Neural progenitor cell (in vitro differentiated cells): ENCODE data around the gene PRSS16. TPM values are rescaled to one million over a fixed set of nuclear protein-coding genes. Genes with fewer than 3 reads are reported as not detected.

Source experiments
- DNase-seq: peaks from one replicate; pipeline ENCODE4 v3.0.0-alpha.2; 2016; ENCODE audit warnings: low spot score
- H2AFZ ChIP-seq: fragments of 200-600 bp; sonication (generic); replicated peaks from 2 replicates; pipeline ENCODE4 v1.6.1; 2016; ENCODE audit warnings: antibody characterized with exemption
- H3F3A ChIP-seq: fragments of 200-600 bp; sonication (generic); 2 replicates; pipeline ENCODE4 v1.6.1; 2016; ENCODE audit warnings: antibody characterized with exemption, low read depth
- H3K27ac ChIP-seq: fragments of 200-600 bp; sonication (generic); 2 replicates; pipeline ENCODE4 v1.5.1; 2016; ENCODE audit warnings: mild to moderate bottlenecking
- H3K27me3 ChIP-seq: fragments of 200-600 bp; sonication (generic); 2 replicates; pipeline ENCODE4 v1.6.1; 2016; ENCODE audit warnings: mild to moderate bottlenecking, moderate library complexity
- H3K36me3 ChIP-seq: fragments of 200-600 bp; sonication (generic); 2 replicates; pipeline ENCODE4 v1.5.1; 2016
- H3K4me1 ChIP-seq: fragments of 200-600 bp; sonication (generic); 2 replicates; pipeline ENCODE4 v1.6.1; 2016; ENCODE audit warnings: mixed run types
- H3K4me2 ChIP-seq: fragments of 200-600 bp; sonication (generic); 2 replicates; pipeline ENCODE4 v1.6.1; 2016
- H3K4me3 ChIP-seq: fragments of 200-600 bp; sonication (generic); 2 replicates; pipeline ENCODE4 v1.5.1; 2016
- H3K79me2 ChIP-seq: fragments of 200-600 bp; sonication (generic); 2 replicates; pipeline ENCODE4 v1.6.1; 2016; ENCODE audit warnings: low read depth
- H3K9ac ChIP-seq: fragments of 200-600 bp; sonication (generic); 2 replicates; pipeline ENCODE4 v1.6.1; 2016
- H3K9me3 ChIP-seq: fragments of 200-600 bp; sonication (generic); 2 replicates; pipeline ENCODE4 v1.5.1; 2016; ENCODE audit warnings: low read depth
- H4K20me1 ChIP-seq: fragments of 200-600 bp; sonication (generic); 2 replicates; pipeline ENCODE4 v1.6.1; 2016; ENCODE audit warnings: low read depth
- H3K27ac Mint-ChIP-seq: 3 replicates; pipeline ENCODE4 v1.8.0; 2021; ENCODE audit warnings: mixed read lengths
- H3K27me3 Mint-ChIP-seq: 2 replicates; pipeline ENCODE4 v1.8.0; 2022; ENCODE audit warnings: low read depth, mild to moderate bottlenecking, inconsistent platforms, moderate library complexity, mixed read lengths; ENCODE audit not compliant: insufficient read depth
- H3K36me3 Mint-ChIP-seq: 3 replicates; pipeline ENCODE4 v1.8.0; 2021; ENCODE audit warnings: mixed read lengths
- H3K4me1 Mint-ChIP-seq: 3 replicates; pipeline ENCODE4 v1.8.0; 2021; ENCODE audit warnings: mixed read lengths
- H3K4me3 Mint-ChIP-seq: 3 replicates; pipeline ENCODE4 v1.8.0; 2021; ENCODE audit warnings: mild to moderate bottlenecking, moderate library complexity, mixed read lengths
- H3K9me3 Mint-ChIP-seq: 3 replicates; pipeline ENCODE4 v1.8.0; 2020; ENCODE audit warnings: mixed read lengths
- EZH2 ChIP-seq: fragments of 200-600 bp; sonication (generic); IDR thresholded peaks from 2 replicates; pipeline ENCODE4 v1.6.1; 2017; ENCODE audit warnings: antibody characterized with exemption, mild to moderate bottlenecking, moderate library complexity
- EZH2phosphoT487 ChIP-seq: fragments of 200-600 bp; sonication (generic); IDR thresholded peaks from 2 replicates; pipeline ENCODE4 v1.6.1; 2017; ENCODE audit warnings: antibody characterized with exemption
- total RNA-seq: library from RNA; depleted of rRNA; stranded (reverse); fragments of >200 nt; gene quantifications from 2 replicates; pipeline ENCODE4 v1.2.3, GENCODE V29; 2015; ENCODE audit warnings: low replicate concordance
- TF ChIP-seq, protein P1 (sequence below): fragments of 200-600 bp; sonication (generic); IDR thresholded peaks from 2 replicates; pipeline ENCODE4 v1.5.1; 2017; ENCODE audit warnings: antibody characterized with exemption, mild to moderate bottlenecking

The PRSS16 gene
- total RNA-seq, 1 donor from 2014 or later = 4.3 TPM

DNA sequence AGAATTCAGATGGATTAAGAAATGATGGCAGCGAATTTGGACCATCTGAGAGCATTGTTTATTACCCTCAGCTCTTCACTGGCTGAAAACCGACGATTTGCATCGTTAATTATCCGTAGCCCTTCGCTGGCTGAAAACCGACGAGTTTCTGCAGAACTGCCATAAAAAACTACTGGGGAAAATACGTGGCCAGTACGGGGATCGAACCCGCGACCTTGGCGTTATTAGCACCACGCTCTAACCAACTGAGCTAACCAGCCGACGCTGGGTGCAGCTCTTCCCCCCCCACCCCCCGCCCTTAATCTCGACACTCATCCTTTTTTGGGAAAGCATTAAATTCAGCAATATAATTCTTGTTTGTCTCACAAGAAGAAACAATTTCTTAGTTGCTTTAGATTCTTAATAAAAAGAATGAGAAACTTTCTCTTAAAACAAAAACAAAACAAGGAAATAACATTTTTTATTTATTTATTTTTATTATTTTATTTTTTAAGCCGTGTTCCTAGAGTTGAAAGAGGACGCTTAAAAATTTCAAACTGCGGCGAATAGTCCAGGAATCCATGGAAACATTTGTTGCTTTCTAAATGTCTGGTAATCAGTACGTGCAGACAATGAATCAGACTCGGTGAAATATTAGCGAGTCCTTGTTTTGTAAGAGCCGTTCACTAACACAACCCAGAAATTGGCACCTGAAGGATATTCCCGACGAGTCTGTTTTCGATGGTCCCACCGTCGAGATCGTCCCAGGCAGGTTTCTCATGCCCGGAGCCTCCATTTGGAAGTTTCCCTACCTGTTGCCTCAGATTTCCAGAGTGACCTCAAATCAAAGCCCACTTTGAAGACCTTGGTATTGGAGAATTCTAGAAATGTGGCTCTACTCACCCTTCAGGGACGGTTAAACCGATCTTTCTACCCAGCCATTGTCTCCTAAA, 27.8 kb downstream of the PRSS16 start:
- peak; percentile 55 for DNase-seq

DNA sequence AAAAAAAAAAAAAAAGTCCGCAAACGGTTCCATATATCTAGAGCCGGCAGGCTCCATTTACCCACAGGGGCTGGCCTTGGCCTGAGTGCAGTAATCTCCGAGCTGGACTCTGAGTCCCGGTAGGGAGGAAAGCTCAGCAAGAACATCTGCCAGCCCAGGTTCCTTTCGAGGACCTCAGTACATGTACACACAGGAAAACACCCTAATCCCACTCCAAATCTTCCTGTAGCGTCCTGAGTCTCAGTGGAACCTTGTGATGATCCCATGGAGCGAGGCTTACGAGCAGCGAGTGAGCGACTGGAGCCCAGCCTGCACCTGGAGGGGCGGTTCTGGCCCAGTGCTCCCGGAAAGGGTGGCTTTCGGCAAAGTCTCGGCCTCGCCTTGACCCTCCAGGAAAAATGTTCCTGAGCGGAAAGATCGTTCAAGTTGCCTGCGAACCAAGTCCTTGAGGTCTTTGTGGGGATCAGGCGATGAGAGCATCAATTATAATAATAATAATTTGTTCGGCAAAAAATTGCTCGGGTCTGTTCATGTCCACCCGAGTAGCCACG, 32.1 kb downstream of the PRSS16 start:
- Mint-ChIP-seq H3K4me1 (peaks cover 10% of the 10 kb centered on the region), H3K4me3 (peak overlapping the region; percentile 96), H3K27ac (peak overlapping the region; percentile 88), H3K27me3 (peaks cover 30% of the 10 kb centered on the region), H3K36me3 (no peaks in the 10 kb centered on the region), H3K9me3 (peaks cover 18% of the 10 kb centered on the region)
- H4K20me1 ChIP-seq = no peaks in the 10 kb centered on the region
- no peak overlapping the region for H3K27ac ChIP-seq
- H3K79me2 ChIP-seq = no peaks in the 10 kb centered on the region
- H3K4me3 ChIP-seq = peak overlapping the region; percentile 77
- H3K4me2 ChIP-seq = peak overlapping the region; percentile 79
- peak; percentile 39 for DNase-seq
- peaks cover 10% of the 10 kb centered on the region for H3F3A ChIP-seq
- H3K9ac ChIP-seq = no peak overlapping the region
- H3K27me3 ChIP-seq = peaks cover 90% of the 10 kb centered on the region
- H3K9me3 ChIP-seq = no peaks in the 10 kb centered on the region
- H2AFZ ChIP-seq = peak overlapping the region; percentile 82
- TF ChIP-seq EZH2phosphoT487 (no peak), EZH2 (no peak)
- TF ChIP-seq, protein P1, sequence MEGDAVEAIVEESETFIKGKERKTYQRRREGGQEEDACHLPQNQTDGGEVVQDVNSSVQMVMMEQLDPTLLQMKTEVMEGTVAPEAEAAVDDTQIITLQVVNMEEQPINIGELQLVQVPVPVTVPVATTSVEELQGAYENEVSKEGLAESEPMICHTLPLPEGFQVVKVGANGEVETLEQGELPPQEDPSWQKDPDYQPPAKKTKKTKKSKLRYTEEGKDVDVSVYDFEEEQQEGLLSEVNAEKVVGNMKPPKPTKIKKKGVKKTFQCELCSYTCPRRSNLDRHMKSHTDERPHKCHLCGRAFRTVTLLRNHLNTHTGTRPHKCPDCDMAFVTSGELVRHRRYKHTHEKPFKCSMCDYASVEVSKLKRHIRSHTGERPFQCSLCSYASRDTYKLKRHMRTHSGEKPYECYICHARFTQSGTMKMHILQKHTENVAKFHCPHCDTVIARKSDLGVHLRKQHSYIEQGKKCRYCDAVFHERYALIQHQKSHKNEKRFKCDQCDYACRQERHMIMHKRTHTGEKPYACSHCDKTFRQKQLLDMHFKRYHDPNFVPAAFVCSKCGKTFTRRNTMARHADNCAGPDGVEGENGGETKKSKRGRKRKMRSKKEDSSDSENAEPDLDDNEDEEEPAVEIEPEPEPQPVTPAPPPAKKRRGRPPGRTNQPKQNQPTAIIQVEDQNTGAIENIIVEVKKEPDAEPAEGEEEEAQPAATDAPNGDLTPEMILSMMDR = no peak
- H3K36me3 ChIP-seq = no peaks in the 10 kb centered on the region
- peaks cover under 1% of the 10 kb centered on the region for H3K4me1 ChIP-seq

More for the DNA sequence above, 27.8 kb downstream of the PRSS16 start:
- H3K4me1 ChIP-seq = no peaks in the 10 kb centered on the region
- H3K9me3 Mint-ChIP-seq = peaks cover 6% of the 10 kb centered on the region
- H3K27me3 Mint-ChIP-seq = peaks cover 33% of the 10 kb centered on the region
- H3K4me3 Mint-ChIP-seq = no peak overlapping the region
- H3F3A ChIP-seq = no peaks in the 10 kb centered on the region
- no peak overlapping the region for H3K9ac ChIP-seq
- peaks cover 62% of the 10 kb centered on the region for H3K27me3 ChIP-seq
- H3K27ac ChIP-seq = no peak overlapping the region
- peak overlapping the region; percentile 47 for H3K4me3 ChIP-seq
- H3K4me2 ChIP-seq = peak overlapping the region; percentile 77
- H4K20me1 ChIP-seq = no peaks in the 10 kb centered on the region
- H3K36me3 Mint-ChIP-seq = no peaks in the 10 kb centered on the region
- TF ChIP-seq, protein P1 = no peak
- TF ChIP-seq EZH2 = peak; percentile 55
- peak overlapping the region; percentile 12 for H2AFZ ChIP-seq
- no peaks in the 10 kb centered on the region for H3K9me3 ChIP-seq
- H3K79me2 ChIP-seq = no peaks in the 10 kb centered on the region
- H3K27ac Mint-ChIP-seq = no peak overlapping the region
- peaks cover 6% of the 10 kb centered on the region for H3K4me1 Mint-ChIP-seq
- no peaks in the 10 kb centered on the region for H3K36me3 ChIP-seq

GRCh38 chr6:27280064-27280539, 32.6 kb downstream of the PRSS16 start:
- H3K36me3 Mint-ChIP-seq = no peaks in the 10 kb centered on the region
- peak overlapping the region; percentile 96 for H3K4me3 Mint-ChIP-seq
- peak overlapping the region; percentile 82 for H2AFZ ChIP-seq
- no peaks in the 10 kb centered on the region for H3K79me2 ChIP-seq
- H3K27ac Mint-ChIP-seq = peak overlapping the region; percentile 80
- H3K9me3 Mint-ChIP-seq = peaks cover 23% of the 10 kb centered on the region
- H3K4me3 ChIP-seq = peak overlapping the region; percentile 77
- no peak overlapping the region for H3K9ac ChIP-seq
- H4K20me1 ChIP-seq = no peaks in the 10 kb centered on the region
- peaks cover 34% of the 10 kb centered on the region for H3K27me3 Mint-ChIP-seq
- H3K4me1 Mint-ChIP-seq = peaks cover 14% of the 10 kb centered on the region
- DNase-seq = peak; percentile 63
- H3K27me3 ChIP-seq = peaks cover 90% of the 10 kb centered on the region
- no peaks in the 10 kb centered on the region for H3K36me3 ChIP-seq
- no peaks in the 10 kb centered on the region for H3K9me3 ChIP-seq
- no peak overlapping the region for H3K27ac ChIP-seq
- peaks cover 5% of the 10 kb centered on the region for H3K4me1 ChIP-seq
- TF ChIP-seq EZH2phosphoT487 = no peak
- TF ChIP-seq EZH2 = no peak
- TF ChIP-seq, protein P1 = no peak
- peak overlapping the region; percentile 79 for H3K4me2 ChIP-seq
- peaks cover 10% of the 10 kb centered on the region for H3F3A ChIP-seq
